Ishikawa (cell line): ENCODE data around the gene ZFAND3.

Experiments used
- CEBPB ChIP-seq: IDR thresholded peaks from 2 replicates; pipeline ENCODE4 v1.6.1; 2012
- CREB1 ChIP-seq: IDR thresholded peaks from 2 replicates; pipeline ENCODE4 v1.6.1; 2012; ENCODE audit warnings: low read depth
- EGR1 ChIP-seq: IDR thresholded peaks from 2 replicates; pipeline ENCODE4 v1.6.1; 2012
- EP300 ChIP-seq: IDR thresholded peaks from 2 replicates; pipeline ENCODE4 v1.6.1; 2012; ENCODE audit warnings: borderline replicate concordance
- FOXM1 ChIP-seq: IDR thresholded peaks from 2 replicates; pipeline ENCODE4 v1.6.1; 2012; ENCODE audit warnings: low read depth, borderline replicate concordance
- MAX ChIP-seq: IDR thresholded peaks from 2 replicates; pipeline ENCODE4 v1.6.1; 2012
- NFIC ChIP-seq: IDR thresholded peaks from 2 replicates; pipeline ENCODE4 v1.6.1; 2012
- RAD21 ChIP-seq: IDR thresholded peaks from 2 replicates; pipeline ENCODE4 v1.6.1; 2012; ENCODE audit warnings: low read depth
- REST ChIP-seq: IDR thresholded peaks from 2 replicates; pipeline ENCODE4 v1.6.1; 2012; ENCODE audit warnings: low read depth, mild to moderate bottlenecking
- TAF1 ChIP-seq: IDR thresholded peaks from 2 replicates; pipeline ENCODE4 v1.6.1; 2012; ENCODE audit warnings: low read depth, mild to moderate bottlenecking
- TCF12 ChIP-seq: IDR thresholded peaks from 2 replicates; pipeline ENCODE4 v1.6.1; 2012; ENCODE audit warnings: low read depth
- TEAD4 ChIP-seq: IDR thresholded peaks from 2 replicates; pipeline ENCODE4 v1.6.1; 2012
- USF1 ChIP-seq: IDR thresholded peaks from 2 replicates; pipeline ENCODE4 v1.6.1; 2012
- YY1 ChIP-seq: IDR thresholded peaks from 2 replicates; pipeline ENCODE4 v1.6.1; 2012; ENCODE audit warnings: low read depth
- ZBTB7A ChIP-seq: IDR thresholded peaks from 2 replicates; pipeline ENCODE4 v1.6.1; 2012; ENCODE audit warnings: low read depth

ZFAND3 gene

GRCh38 chr6:37814374-37814773, 5.2 kb upstream of the ZFAND3 start:
- TF ChIP-seq REST (no peak), TCF12 (no peak), FOXM1 (no peak), ZBTB7A (no peak), CEBPB (no peak), USF1 (no peak), EGR1 (no peak), RAD21 (no peak), EP300 (no peak), MAX (no peak), TEAD4 (no peak)

GRCh38 chr6:37816599-37817375, 2.7 kb upstream of the ZFAND3 start:
- TF ChIP-seq YY1 = no peak
- TF ChIP-seq EGR1 = no peak
- TF ChIP-seq NFIC = no peak
- TF ChIP-seq FOXM1 = no peak
- TF ChIP-seq USF1 = no peak
- TF ChIP-seq CREB1 = no peak
- no peak for TF ChIP-seq REST
- no peak for TF ChIP-seq TCF12
- TF ChIP-seq EP300 = no peak

- TF ChIP-seq EGR1 (peak; percentile 28; the same call in 1 of the 2 replicates), USF1 (no peak), CREB1 (no peak; the same call in 1 of the 2 replicates), MAX (peak; percentile 49; the same call in 1 of the 2 replicates), REST (0 out of 2 replicates have a peak, but pooled peaks have one; percentile 3), TCF12 (peak; percentile 13; the same call in 1 of the 2 replicates), ZBTB7A (peak; percentile 41; the same call in 1 of the 2 replicates), TAF1 (peak; percentile 83)
Observed at GRCh38 chr6:37818536-37819176, 871 bp upstream of the ZFAND3 start.
